IMR-90 (cell line): Measurements from ENCODE around the gene TCOF1. TPM values are rescaled to one million over a fixed set of nuclear protein-coding genes. Genes with fewer than 3 reads are reported as not detected.

Experiments
- ATAC-seq: fragments of 200-7000 bp; cut with Tn5 transposase; 2 replicates; pipeline ENCODE4 v1.9.1; 2020; ENCODE audit warnings: low read depth, mild to moderate bottlenecking, moderate library complexity
- BruUV-seq: library from RNA; stranded (reverse); fragments of 400-500 nt; replicated peaks from 2 replicates; lab custom pipeline; 2021; lab: Mats Ljungman, UMichigan
- CTCF ChIA-PET: fragments of 300-600 bp; formaldehyde crosslinking; extraction: SDS; loops from one replicate; lab custom pipeline; 2021; ENCODE audit warnings: antibody characterized with exemption; lab: Yijun Ruan, JAX
- POLR2A ChIA-PET: fragments of 300-600 bp; sonication (Branson Sonifier 250); formaldehyde crosslinking; loops from one replicate; lab custom pipeline; 2022; ENCODE audit warnings: antibody characterized with exemption; ENCODE audit not compliant: unreplicated experiment; lab: Charles Lee
- DNase-seq: peaks from one replicate; pipeline ENCODE4 v3.0.0; 2013
- H2AFZ ChIP-seq: replicated peaks from 2 replicates; pipeline ENCODE3; 2013; ENCODE audit warnings: low read length, mild to moderate bottlenecking; ENCODE audit not compliant: poor library complexity
- H2AK5ac ChIP-seq: 2 replicates; pipeline ENCODE4 v1.6.1; 2013; ENCODE audit warnings: low read depth, low read length, inconsistent platforms
- H2AK9ac ChIP-seq: replicated peaks from 2 replicates; pipeline ENCODE3; 2013; ENCODE audit warnings: mild to moderate bottlenecking, low read depth, low read length, moderate library complexity; ENCODE audit not compliant: poor library complexity
- H2BK120ac ChIP-seq: 2 replicates; pipeline ENCODE4 v1.6.1; 2013; ENCODE audit warnings: low read depth, low read length, inconsistent platforms
- H2BK15ac ChIP-seq: 3 replicates; pipeline ENCODE4 v1.6.1; 2013; ENCODE audit warnings: low read depth, low read length, inconsistent platforms
- H2BK20ac ChIP-seq: 2 replicates; pipeline ENCODE4 v1.6.1; 2013; ENCODE audit warnings: low read depth, mild to moderate bottlenecking, inconsistent platforms, low read length, moderate library complexity
- H2BK5ac ChIP-seq: 2 replicates; pipeline ENCODE4 v1.6.1; 2013; ENCODE audit warnings: mild to moderate bottlenecking, low read depth, low read length, inconsistent platforms; ENCODE audit not compliant: poor library complexity, severe bottlenecking
- H3K14ac ChIP-seq: replicated peaks from 2 replicates; pipeline ENCODE4 v1.6.1; 2013; ENCODE audit warnings: low read depth, low read length, inconsistent platforms
- H3K18ac ChIP-seq: 2 replicates; pipeline ENCODE4 v1.6.1; 2013; ENCODE audit warnings: low read depth, low read length, control low read depth
- H3K23ac ChIP-seq: 2 replicates; pipeline ENCODE4 v1.6.1; 2013; ENCODE audit warnings: low read depth, low read length, inconsistent platforms
- H3K27ac ChIP-seq: 2 replicates; pipeline ENCODE4 v1.5.1; 2013; ENCODE audit warnings: mild to moderate bottlenecking, control low read depth, low read length; ENCODE audit not compliant: insufficient read depth
- H3K27me3 ChIP-seq: 2 replicates; pipeline ENCODE4 v1.6.1; 2013; ENCODE audit warnings: low read length; ENCODE audit not compliant: control insufficient read depth, insufficient read depth
- H3K36me3 ChIP-seq: 2 replicates; pipeline ENCODE4 v1.6.1; 2013; ENCODE audit warnings: low read length, mixed read lengths; ENCODE audit not compliant: control insufficient read depth, insufficient read depth
- H3K4ac ChIP-seq: 2 replicates; pipeline ENCODE4 v1.6.1; 2013; ENCODE audit warnings: low read depth, low read length, inconsistent platforms
- H3K4me1 ChIP-seq: 2 replicates; pipeline ENCODE4 v1.6.1; 2013; ENCODE audit warnings: low read length, mixed read lengths; ENCODE audit not compliant: control insufficient read depth, insufficient read depth
- H3K4me2 ChIP-seq: 2 replicates; pipeline ENCODE4 v1.6.1; 2013; ENCODE audit warnings: low read depth, mild to moderate bottlenecking, control low read depth, low read length, moderate library complexity
- H3K4me3 ChIP-seq: 2 replicates; pipeline ENCODE4 v1.5.1; 2013; ENCODE audit warnings: low read depth, mild to moderate bottlenecking, control low read depth, low read length, moderate library complexity; ENCODE audit not compliant: insufficient read depth
- H3K56ac ChIP-seq: 2 replicates; pipeline ENCODE4 v1.6.1; 2013; ENCODE audit warnings: low read length, inconsistent platforms; ENCODE audit not compliant: insufficient read depth; ENCODE audit errors: extremely low read depth
- H3K79me1 ChIP-seq, 2 experiments: 2 replicates each; pipeline ENCODE4 v1.6.1; 2013; ENCODE audit warnings: low read length in 2 of 2, inconsistent platforms in 1 of 2, low read depth in 1 of 2
- H3K9ac ChIP-seq: 2 replicates; pipeline ENCODE4 v1.6.1; 2013; ENCODE audit warnings: low read depth, low read length, control low read depth
- H3K9me1 ChIP-seq: 2 replicates; pipeline ENCODE4 v1.6.1; 2013; ENCODE audit warnings: low read length, inconsistent platforms; ENCODE audit not compliant: insufficient read depth
- H3K9me3 ChIP-seq: 2 replicates; pipeline ENCODE4 v1.6.1; 2013; ENCODE audit warnings: low read length; ENCODE audit not compliant: control insufficient read depth, insufficient read depth
- H4K20me1 ChIP-seq: 2 replicates; pipeline ENCODE4 v1.6.1; 2013; ENCODE audit warnings: low read length, inconsistent platforms; ENCODE audit not compliant: insufficient read depth
- H4K5ac ChIP-seq: 2 replicates; pipeline ENCODE4 v1.6.1; 2013; ENCODE audit warnings: mild to moderate bottlenecking, low read depth, low read length, control low read depth
- H4K8ac ChIP-seq, 2 experiments: 2 replicates each; pipeline ENCODE4 v1.6.1; 2013; ENCODE audit warnings: low read depth in 2 of 2, low read length in 2 of 2, control low read depth in 1 of 2, inconsistent platforms in 1 of 2
- H4K91ac ChIP-seq: 2 replicates; pipeline ENCODE4 v1.6.1; 2013; ENCODE audit warnings: low read depth, low read length, inconsistent platforms; ENCODE audit not compliant: insufficient read depth
- BHLHE40 ChIP-seq: fragments of 150-350 bp; IDR thresholded peaks from 2 replicates; pipeline ENCODE4 v1.6.1; 2016; ENCODE audit warnings: mild to moderate bottlenecking, low read depth, low read length
- CHD1 ChIP-seq: IDR thresholded peaks from 2 replicates; pipeline ENCODE4 v1.6.1; 2012; ENCODE audit warnings: low read depth, low read length, improper control_type of control experiment
- FOS ChIP-seq: fragments of 150-350 bp; IDR thresholded peaks from 2 replicates; pipeline ENCODE4 v1.6.1; 2016; ENCODE audit warnings: low read depth, low read length
- RCOR1 ChIP-seq: IDR thresholded peaks from 2 replicates; pipeline ENCODE4 v1.6.1; 2012; ENCODE audit warnings: mild to moderate bottlenecking, low read length, improper control_type of control experiment; ENCODE audit not compliant: insufficient replicate concordance
- WGBS, 2 experiments: methylation state at CpG; one replicate each; pipeline versions ENCODE4 v1.1.5 to v1.1.7; 2013; ENCODE audit warnings: missing lambda C conversion rate in 2 of 2; ENCODE audit not compliant: insufficient read length in 1 of 2; ENCODE audit errors: extremely low coverage in 2 of 2; 5-methylcytosine and 5-hydroxymethylcytosine counted together
- dilution Hi-C: fragments of 300-500 bp; cut with HindIII; formaldehyde crosslinking; loops from one replicate; pipeline ENCODE4 v1.14.3; 2018; ENCODE audit warnings: low sequenced_read_pairs; ENCODE audit not compliant: unreplicated experiment
- in situ Hi-C: fragments of 300-500 bp; cut with MboI; formaldehyde crosslinking; loops from 3 replicates; pipeline ENCODE4 v1.14.3; 2019; ENCODE audit warnings: low sequenced_read_pairs, inconsistent platforms, mixed read lengths
- intact Hi-C: fragments of 100-400 bp; cut with micrococcal nuclease; formaldehyde crosslinking; loops from 2 replicates; pipeline ENCODE4 v1.10.0; 2022
- polyA plus RNA-seq, 3 experiments: library from polyadenylated mRNA; depleted of rRNA; stranded (reverse); fragments of >200 nt; gene quantifications; 2 replicates each; pipeline ENCODE4 v1.2.3, GENCODE V29; 2012; ENCODE audit warnings: low replicate concordance in 1 of 3
- total RNA-seq: library from RNA; depleted of rRNA; stranded (reverse); fragments of >200 nt; gene quantifications from 2 replicates; pipeline ENCODE4 v1.2.3, GENCODE V29; 2012

TCOF1 gene
- total and polyA plus RNA-seq, 2 of the 4 experiments (the other 2 are of a cell fraction) = 18.2 to 19.7 TPM

DNA sequence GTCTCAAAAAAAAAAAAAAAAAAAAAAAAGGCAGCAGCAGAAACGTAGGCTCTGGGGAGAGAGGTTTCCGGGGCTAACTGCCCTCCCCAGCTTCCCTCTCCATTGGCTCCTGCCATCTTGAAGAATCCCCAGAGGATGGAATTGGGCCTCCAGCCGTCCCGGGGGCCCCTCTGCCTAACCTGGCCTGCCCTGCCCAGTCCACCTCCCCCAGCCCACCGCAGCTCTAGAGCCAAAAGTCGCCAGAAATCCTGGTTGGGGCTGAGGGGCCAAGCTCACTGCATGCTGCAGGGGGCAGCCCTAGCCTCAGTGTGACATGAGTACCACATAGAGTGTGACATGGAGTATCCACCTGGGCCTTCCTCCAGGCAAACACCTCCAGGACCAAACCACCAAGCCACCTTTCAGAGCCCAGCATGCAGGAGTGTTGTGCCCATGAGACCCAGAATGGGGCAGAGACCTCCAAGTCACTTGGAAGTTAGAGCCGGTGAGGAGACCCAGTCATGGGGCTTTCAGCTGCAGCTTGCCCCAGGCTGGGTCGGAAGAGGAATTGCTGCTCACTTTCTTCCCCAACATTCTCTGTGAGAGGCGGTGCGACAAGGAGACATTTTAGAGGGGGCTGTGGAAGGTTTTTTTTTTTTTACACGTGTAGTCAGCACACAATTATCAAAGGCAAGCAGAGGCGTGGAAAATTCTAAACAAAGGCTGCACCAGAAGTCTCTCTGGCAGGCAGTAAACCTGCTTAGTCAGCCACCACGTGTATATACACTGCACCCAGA, 37.6 kb downstream of the TCOF1 start:
- Histone ChIP-seq H2BK15ac (no peak overlapping the region), H2BK20ac (no peak overlapping the region), H4K5ac (no peak overlapping the region), H3K36me3 (peaks cover 52% of the 10 kb centered on the region), H3K14ac (no peak overlapping the region), H3K9me3 (no peaks in the 10 kb centered on the region), H3K4ac (peak overlapping the region; percentile 10; the same call in 1 of the 2 replicates), H3K27me3 (no peaks in the 10 kb centered on the region), H2BK120ac (no peak overlapping the region), H3K4me1 (peaks cover 19% of the 10 kb centered on the region), H3K27ac (no peak overlapping the region), H3K9me1 (peaks cover 27% of the 10 kb centered on the region), H3K9ac (no peak overlapping the region), H2BK5ac (peak overlapping the region; percentile 12), H3K4me2 (no peak overlapping the region), H3K4me3 (no peak overlapping the region), H3K23ac (no peak overlapping the region), H2AK9ac (peak overlapping the region; percentile 43), H4K20me1 (peaks cover 7% of the 10 kb centered on the region; the same call in 1 of the 2 replicates), H3K79me1 (peaks cover 0 to 12% of the 10 kb centered on the region in 2 experiments; a peak in 1 of 4 replicates), H3K18ac (no peak overlapping the region), H2AK5ac (no peak overlapping the region), H3K56ac (no peak overlapping the region), H4K8ac (no peak overlapping the region), H2AFZ (no peak overlapping the region), H4K91ac (no peak overlapping the region)
- BruUV-seq = no TSS peak
- in situ Hi-C loops = no loop called here
- dilution Hi-C loops = no loop called here
- ATAC-seq (no peak), DNase-seq (no peak)
- 75% methylated on average over 2 of the region's 13 CpGs; no CpG with 5 or more reads in 1 of the 2 experiments for WGBS, 2 experiments
- ChIA-PET CTCF (no interaction called here), POLR2A (no interaction called here)
- TF ChIP-seq FOS = no peak
- TF ChIP-seq RCOR1 = no peak
- TF ChIP-seq CHD1 = no peak
- TF ChIP-seq BHLHE40 = no peak
- intact Hi-C loops = loop anchor here (5.0 kb wide), 1 partner anchor 37 kb away; no protein-coding TSS in a partner anchor
